GM18511 (cell line): ENCODE measurements around the gene FAM120C.
A peak's percentile ranks its signal among the peaks of the same experiment; 100 is the strongest.

Source experiments
- ATAC-seq: cut with Tn5 transposase; IDR thresholded peaks from one replicate; pipeline ENCODE4 v1.9.1; 2021; ENCODE audit warnings: mild to moderate bottlenecking, moderate library complexity; ENCODE audit not compliant: unreplicated experiment

FAM120C gene, protein sequence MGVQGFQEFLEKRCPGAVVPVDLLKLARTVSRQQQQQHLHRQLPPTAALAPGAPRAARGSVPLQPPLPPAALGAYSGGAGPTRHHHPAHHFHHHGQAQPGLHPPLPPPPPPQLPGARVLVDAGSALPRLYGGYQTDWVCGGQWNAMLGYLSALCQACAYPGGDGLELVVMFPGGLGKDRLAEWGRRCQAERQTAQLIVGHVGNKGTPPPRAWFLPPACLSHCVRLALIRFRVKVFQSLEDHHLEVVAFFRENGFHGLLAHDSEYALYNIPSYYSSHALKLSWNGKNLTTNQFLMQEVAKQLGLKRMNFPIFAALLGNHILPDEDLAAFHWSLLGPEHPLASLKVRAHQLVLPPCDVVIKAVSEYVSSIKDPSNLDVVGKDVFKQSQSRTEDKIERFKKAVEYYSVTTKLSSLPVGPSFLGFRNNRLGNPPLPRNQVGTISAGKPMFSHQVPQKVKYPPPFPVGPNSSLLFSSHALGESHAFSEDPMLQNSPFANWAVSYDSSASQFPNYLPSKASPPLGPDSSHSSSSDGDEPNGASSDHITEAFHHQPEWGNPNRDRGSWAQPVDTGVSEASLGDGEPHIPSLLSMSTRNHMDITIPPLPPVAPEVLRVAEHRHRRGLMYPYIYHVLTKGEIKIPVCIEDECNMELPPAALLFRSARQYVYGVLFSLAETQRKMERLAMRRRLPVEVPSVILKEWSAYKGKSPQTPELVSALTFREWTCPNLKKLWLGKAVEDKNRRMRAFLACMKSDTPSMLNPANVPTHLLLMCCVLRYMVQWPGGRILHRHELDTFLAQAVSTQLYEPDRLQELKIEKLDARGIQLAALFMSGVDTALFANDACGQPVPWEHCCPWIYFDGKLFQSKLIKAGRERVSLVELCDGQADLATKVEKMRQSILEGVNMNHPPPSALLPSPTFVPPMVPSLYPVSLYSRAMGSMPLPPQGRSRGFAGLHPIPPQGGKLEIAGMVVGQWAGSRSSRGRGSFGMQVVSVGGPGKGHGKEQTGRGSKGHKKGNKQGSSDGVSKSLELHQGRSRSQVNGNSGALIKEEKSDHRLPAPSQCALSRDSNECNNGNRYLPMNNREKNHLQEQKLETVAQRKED

DNA sequence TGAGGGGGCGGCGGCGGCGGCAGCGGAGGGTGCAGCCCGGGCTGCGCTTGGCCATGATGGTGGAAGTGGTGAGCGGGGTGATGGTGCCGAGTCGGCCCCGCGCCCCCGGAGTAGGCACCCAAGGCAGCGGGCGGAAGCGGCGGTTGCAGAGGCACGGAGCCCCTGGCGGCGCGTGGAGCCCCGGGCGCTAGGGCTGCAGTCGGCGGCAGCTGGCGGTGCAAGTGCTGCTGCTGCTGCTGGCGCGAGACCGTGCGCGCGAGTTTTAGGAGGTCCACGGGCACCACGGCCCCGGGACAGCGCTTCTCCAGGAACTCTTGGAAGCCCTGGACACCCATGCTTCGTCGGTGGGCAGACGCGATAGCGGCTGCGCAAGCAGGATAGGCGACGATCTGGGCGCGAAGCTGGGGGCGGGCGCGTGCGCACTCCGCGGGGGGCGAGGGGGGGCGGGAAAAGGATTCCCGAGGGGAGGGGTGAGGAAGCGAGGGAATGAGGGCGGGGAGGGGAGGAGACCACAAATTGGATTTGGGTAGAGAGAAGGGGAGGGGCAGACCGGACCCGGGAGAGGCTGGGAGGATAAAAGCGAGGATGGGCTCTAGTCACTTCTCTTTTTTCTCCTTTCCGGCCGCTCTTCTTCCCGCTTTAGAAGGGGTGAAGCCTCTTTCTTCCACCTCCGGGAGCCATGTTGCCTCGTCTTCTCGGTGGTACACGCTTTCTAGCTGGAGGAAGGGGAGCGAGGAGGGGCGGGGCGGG lies at the start of gene FAM120C:
TSS of gene FAM120C (minus strand) at position 391 of the 750 bp plus-strand sequence. CDS start at position 335, 56 bp downstream.
- peak; percentile 55 for ATAC-seq

DNA sequence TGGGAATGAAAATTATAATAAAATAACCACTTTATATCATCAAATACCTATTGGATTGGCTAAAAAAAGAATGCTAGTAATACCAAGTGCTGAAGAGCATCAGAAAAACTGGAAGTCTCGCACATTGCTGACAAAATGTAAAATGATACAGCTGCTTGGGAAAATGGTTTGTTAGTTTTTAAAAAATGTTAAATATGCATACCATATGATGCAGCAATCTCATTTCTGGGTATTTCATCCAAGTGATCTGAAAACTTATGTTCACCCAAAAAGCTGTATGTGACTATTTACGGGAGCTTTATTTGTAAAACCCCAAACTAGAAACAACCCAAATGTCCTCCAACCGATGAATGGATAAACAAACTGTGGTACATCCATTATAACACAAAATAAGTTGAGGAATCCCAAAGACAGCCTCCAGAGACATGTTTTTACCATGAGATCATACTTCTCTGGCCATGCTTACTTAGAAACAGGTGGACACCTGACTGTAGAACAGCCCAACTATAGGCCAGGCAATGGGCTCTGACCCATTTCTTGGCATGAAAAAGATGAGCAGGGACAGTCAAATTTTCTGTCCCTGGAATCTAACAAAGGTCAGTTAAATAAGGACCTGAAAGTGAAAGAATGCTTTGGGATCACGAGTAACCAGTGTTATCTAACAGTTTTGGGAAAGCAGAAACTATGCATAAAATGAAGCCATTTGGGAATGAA lies 47.5 kb upstream of the FAM120C start:
- ATAC-seq: no peak

DNA sequence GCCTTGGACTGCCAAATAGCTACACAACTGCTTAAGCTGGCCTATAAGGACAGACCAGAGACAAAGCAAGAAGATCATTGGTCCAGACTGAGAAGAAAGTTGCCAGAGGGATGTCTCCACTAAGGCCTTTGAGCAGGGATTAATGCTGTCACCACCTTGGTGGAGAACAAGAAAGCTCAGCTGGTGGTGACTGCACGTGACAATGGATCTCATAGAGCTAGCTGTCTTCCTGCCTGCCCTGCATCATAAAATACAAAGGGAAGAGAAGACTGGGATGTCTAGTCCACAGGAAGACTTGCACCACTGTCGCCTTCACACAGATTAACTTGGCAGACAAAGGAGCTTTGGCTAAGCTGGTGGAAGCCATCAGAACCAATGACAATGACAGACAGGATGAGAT lies 40.5 kb upstream of the FAM120C start:
- ATAC-seq: no peak

DNA sequence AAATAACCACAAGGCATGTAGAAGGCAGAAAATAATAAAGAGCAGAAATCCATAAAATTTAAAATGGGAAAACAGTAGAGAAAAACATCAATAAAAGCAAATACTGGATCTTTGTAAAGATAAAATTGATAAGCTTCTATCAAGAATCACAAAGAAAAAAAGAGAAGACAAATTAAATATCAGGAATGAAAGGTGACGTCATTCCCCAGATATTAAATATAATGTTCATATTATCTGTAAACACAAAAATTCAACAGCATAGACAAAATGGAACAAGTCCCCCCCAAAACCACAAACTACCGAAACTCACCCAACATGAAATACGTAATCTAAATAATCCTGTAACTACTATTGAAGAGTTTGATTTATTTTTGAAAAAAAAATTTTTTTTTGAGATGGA lies 30.5 kb upstream of the FAM120C start:
- no peak for ATAC-seq

DNA sequence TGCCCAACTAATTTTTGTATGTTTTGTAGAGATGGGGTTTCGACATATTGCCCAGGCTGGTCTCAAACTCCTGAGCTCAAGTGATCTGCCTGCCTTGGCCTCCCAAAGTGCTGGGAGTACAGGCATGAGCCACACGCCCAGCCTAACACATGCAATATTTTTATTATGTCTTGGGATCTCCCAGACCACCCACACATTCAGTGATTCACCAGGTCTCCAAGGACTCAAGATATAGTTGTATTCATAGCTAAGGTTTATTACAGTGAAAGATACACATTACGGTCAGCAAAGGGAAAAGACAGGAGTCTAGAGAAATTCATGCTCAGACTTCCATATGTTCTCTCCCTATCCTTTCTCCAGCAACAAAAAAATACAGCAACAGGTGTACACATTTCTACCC lies 25.5 kb upstream of the FAM120C start:
- no peak for ATAC-seq

DNA sequence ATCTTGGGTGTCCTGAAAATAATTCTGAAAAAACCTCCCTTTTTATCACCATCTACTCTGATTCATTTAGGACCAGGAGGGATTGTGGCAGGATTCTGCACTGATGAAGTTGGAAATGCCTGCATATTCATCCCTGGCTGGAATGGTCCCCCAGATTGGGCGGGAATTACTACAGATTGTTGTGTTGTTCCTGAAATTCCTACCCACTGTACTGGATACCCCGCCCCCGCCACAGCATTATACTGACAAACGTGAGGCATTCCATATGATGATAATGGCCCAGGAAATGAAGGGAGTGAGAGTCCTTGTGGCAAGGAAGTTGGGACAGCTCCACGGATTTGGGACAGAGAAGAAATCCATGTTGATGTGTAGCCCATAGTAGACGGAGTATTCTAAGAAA lies 15.2 kb upstream of the FAM120C start:
- no peak for ATAC-seq

DNA sequence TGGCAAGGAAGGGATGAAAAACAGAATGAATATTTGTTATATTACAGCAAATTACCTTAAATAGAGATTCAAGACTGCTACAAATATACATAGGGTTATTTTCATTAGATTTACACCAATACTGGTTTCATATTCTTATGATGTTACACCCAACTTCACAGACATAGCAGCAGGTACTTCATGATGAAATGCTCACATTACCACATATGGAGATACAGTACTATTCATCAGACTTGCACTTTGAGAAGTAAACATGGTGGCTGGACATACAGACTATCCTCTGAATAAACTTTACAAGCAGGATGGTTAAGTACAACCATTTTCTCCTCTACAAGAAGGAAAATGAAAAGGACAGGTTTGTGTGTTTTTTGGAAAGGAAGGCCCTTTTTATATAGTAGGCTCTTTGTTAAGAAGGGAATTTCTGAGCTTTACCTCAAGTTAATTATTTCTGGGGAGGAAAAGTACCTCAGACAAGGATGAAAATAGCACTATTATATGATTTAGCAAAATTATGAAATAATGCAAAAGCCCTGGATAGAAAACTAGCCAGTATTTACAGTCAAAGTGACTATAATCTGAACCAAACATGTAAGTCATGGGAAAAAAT lies 12.0 kb upstream of the FAM120C start:
- ATAC-seq: no peak

DNA sequence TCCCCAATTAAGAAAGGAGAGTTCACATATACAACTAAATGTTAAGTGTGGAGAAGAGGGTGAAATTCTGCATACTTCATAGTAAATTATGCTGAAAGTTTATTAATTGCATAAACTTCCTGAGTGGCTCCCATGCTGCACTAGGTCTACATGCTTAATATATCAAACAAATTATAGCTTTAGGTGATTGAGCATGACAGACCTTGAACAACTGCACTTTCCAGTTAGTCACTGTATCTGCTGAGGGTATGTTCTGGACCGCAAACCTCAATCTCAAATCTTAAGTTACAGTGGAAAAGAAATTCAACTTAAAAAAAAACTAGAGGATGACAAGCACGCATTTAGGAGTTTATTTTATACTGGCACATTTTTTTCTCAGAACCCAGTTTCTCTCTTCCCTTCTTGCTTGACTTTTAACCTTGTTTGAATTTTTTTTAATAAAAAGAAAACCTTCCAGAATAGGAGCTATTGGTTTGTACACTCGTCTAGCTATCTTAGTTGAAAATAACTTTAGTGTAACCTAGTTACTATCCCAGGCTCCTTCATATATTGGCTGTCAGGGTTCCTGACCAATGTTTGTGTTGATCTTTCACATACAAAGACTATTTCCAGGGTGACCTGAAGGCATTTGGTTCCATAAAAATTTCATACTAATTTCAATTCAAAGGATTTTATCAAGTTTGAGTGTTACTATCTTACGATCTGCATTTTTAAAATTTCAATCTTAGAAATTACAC lies 10.2 kb upstream of the FAM120C start:
- no peak for ATAC-seq

DNA sequence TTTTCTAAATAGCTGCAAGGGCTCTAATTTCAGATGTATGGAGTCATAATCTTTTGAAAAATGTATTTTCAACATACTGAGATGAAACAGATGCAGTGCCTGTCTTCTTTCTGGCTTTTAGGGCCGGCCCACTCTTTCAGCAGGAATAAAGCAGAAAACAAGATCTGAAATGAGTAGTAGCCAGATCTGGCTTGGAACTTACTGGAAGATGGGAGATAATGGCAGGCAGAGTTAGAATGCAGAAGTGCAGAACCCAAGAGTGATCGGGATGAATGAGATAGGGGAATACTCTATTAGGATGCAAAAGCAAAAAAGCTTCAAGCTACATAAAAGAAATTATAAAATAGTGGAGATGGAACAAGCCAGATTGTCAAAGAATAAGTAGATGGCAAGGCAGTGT lies 1.4 kb upstream of the FAM120C start:
- ATAC-seq: no peak

DNA sequence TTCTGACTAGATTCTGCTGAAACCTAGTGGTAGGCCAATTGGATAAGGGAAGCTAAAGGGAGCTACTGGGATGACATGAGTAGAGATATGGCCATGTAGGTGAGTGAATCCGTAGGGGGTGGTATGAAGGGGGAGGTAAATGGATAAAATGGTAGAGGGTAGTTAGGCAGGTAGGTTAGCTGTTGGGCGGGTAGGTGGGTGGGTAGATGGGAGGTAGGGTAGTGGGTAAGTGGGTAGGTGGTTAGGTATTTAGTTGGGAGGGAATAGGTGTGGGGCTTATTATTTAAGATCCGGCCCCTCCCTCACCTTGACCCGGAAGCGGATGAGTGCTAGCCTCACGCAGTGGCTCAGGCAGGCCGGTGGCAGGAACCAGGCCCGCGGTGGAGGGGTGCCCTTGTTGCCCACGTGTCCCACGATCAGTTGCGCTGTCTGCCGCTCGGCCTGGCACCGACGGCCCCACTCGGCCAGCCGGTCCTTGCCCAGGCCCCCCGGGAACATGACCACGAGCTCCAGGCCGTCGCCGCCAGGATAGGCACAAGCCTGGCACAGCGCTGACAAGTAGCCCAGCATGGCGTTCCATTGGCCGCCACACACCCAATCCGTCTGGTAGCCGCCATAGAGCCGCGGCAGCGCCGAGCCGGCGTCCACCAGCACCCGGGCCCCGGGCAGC lies 725 bp downstream of the FAM120C start:
- ATAC-seq: peak; percentile 65

DNA sequence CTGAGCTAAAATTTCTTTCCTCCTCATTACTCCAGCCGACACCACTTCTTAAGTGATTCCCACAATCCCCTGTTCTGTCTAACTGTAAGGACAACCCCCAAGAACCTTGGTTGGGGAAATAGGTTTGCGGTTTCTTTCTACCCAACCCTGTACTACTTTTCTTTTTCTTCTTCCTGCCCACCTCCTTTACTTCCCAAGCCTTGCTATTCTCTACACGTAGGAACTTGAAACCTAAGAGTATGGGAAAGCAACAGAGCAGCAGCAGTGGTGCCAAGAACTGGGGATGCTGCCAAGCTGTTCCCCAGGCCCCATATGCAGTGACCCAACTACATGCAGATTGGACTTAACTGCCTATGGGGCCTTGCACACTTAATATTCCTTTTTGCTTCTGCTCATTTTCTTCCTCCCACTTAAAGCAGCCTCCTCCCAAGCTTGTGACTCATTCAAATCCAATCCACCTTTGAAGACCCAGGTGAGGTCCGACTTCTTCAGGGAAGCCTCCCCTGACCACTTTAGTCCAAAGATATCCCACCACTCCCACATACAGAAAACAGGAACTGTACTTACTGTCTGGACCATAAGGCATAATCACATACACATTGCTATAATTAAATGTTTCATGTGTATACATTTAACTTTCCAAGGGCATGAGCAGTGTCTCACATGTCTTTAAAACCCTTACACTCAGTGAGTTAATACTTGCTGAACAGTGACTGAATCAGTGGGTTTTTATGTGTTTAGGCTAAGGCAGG lies 1.7 kb downstream of the FAM120C start:
- no peak for ATAC-seq

DNA sequence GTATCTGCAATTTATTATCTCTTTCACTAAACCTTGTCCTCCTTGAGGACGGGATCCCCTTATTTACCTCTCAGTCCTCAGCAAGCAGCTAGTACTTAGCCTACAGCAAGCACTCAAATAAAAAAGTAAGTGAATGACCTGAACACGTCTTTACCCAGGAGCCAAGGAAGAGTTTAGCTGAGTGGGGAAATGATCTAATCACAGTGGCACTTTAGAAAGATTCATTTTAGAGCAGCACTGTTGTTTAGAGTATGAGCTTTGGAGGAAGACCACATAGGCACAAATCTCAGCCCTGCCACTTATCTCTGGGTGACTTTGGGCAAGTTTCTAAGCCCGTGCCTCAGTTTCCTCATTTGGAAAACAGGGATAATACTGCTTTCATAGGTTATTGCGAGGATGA lies 2.7 kb downstream of the FAM120C start:
- no peak for ATAC-seq

DNA sequence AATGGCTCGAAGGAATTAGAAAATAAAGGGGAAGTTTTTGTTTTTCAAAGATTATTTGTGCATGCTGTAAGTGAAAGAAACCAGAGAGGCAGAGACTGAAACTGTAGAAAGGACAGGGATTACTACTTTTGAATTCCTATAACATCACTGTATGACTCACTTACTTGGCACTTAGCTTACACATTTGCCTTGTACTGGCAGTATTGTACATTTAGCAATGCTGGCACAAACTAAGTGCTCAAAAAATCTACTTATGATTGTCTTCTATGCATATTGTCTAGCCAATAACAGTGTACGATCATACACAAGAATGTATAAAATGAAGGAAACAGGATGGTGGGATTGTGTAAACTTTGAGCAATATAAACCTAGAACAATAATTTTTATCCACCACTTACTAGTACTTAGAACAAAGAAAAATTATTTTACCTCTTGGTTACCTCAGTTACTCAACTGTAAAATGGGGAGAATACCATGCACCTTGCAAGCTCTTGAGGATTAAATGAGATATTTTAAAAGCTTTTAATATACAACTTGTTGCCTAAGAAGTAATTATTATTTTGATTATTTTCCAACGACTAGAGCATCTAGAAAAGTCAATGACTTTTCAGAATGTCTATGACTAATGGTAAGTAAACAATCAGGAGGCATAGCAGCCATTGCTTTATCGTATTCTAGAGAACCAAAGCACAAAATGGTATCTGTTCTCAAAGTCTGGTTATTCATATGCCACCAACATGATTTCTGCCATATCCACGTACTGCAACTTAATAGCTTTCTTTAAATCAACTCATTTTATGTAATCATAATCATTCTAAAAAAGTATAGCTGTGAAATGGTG lies 4.7 kb downstream of the FAM120C start:
- no peak for ATAC-seq

DNA sequence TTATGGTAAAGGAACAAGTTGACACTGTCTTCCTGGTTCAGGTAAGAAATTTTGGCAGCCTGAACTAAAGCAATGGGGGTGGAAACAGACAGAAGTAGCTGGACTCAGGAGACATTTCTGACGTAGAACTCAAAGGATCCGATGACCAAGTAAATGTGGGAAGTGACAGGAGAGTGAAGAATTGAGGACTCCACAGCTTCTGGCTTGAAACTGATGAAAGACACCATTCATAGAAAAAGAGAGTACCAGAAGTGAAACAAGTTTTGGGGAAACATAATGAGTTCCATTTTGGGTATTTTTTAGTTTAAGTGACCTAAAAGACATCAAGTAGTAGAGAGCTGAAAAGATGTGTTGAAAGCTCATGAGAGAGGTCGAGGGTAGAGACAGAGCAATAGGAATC lies 5.7 kb downstream of the FAM120C start:
- no peak for ATAC-seq

DNA sequence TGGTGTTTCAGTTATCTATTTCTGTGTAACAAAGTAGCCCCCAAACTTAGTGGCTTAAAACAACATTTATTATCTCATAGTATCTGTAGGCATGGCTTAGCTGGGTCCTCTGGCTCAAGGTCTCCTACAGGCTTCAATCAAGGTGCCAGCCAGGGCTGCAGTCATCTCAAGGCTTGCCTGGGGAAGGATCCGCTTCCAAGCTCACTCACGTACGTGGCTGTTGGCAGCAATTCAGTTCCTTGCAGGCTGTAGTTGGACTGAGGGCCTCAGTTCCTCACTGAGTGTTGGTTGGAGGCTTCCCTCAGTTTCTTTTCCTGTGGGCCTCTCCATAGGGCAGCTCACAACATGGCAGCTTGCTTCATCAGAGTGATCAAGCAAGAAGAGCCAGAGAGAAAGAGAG lies 9.3 kb downstream of the FAM120C start:
- ATAC-seq: no peak

DNA sequence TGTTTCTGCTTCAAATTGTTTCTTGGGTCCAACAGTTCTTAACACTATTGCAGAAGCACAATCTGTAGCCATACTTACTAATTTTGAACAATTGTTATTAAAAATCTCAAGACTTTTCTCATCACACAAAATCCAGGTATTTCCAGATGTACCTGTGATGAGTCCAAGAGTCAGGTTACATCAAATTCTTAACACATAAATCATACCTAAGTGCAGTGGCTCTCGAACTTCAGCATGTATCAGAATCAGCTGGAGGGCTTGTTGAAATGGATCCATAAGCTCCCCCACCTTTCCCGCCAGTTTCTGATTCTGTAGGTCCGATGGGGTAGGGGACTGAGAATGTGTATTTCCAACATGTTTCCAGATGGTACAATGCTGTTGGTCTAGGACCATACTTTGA lies 10.6 kb downstream of the FAM120C start:
- ATAC-seq: no peak
